GM11168 (cell line): ENCODE data around the gene IL1RAPL2.
"Not testable (repeated sequence)": the region's sequence is repeated elsewhere in the genome, so short reads cannot be mapped to it uniquely, and the experiment has no call there.

Experiments used
- in situ Hi-C: fragments of 300-500 bp; cut with MboI; formaldehyde crosslinking; loops from one replicate; pipeline ENCODE4 v1.12.0; 2022; ENCODE audit warnings: low sequenced_read_pairs; ENCODE audit not compliant: unreplicated experiment

The IL1RAPL2 gene

DNA sequence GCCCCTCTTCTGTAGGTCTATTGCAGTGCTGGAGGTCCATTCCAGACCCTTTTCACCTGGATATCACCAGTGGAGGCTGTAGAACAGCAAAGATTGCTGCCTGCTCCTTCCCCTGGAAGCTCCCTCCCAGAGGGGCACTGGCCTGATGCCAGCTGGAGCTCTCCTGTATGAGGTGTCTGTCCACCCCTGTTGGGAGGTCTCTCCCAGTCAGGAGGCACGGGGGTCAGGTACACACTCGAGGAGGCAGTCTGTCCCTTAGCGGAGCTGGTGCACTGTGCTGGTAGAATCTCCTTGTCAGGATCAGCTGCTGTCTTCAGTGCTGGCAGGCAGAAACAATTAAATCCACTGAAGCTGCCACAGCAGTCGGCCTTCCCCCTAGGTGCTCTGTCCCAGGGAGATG lies 276.6 kb downstream of the IL1RAPL2 start:
- in situ Hi-C loops: no loop called here

GRCh38 chrX:104852241-104852640 lies 286.2 kb downstream of the IL1RAPL2 start:
- in situ Hi-C loops: no loop called here

GRCh38 chrX:104854188-104854587 lies 288.2 kb downstream of the IL1RAPL2 start:
- in situ Hi-C loops: no loop called here

DNA sequence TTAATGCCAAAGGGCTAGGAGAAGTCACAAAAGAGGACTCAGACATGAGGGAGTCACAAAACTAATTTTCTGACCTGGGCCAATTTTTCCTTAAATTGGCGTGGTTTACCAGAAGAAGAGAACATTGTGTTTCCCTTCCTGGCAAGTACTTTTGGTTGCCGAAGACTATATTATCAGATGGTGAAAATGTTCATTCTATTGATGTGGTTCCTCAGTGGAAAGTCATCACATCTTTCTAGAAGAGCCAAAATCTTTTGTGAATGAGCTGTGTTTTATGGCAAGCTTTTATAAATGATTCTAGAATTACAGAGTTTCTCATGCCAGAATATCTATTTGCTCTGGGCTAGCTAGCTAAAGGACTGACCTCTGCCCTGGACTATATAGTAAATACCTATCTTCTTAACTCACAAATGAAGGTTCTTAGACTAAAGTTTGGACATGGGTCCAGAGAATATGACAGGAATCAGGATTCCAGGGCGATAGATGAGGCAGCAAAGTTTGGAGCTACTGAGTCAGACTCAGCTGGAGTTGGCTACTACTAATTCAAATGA lies 288.9 kb downstream of the IL1RAPL2 start:
- in situ Hi-C loops: no loop called here

DNA sequence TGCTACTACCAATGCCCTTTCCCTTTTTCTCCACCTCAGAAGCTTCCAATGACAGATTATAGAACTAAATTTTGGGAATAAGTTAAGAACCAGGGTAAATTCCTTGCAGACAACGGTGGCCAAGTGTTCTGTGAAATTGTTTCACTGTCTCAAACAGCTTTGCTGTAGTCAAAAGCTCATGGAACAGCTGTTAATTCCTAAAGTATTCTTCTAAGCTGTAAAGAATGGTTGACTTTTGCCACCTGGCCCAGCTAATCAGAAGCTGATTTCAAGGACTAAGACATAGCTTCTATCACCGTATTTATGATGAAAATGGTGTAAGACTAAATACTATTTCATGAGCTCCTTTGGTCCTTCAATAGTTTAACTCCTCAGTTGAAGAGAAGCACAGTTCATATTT lies 297.5 kb downstream of the IL1RAPL2 start:
- in situ Hi-C loops: no loop called here

- in situ Hi-C loops: no loop called here
Measured at GRCh38 chrX:104864296-104864695, 298.3 kb downstream of the IL1RAPL2 start.

- in situ Hi-C loops: no loop called here
Measured at GRCh38 chrX:104877504-104877903, 311.5 kb downstream of the IL1RAPL2 start.

- in situ Hi-C loops: no loop called here
Measured at GRCh38 chrX:104902070-104902469, 336.1 kb downstream of the IL1RAPL2 start.

DNA sequence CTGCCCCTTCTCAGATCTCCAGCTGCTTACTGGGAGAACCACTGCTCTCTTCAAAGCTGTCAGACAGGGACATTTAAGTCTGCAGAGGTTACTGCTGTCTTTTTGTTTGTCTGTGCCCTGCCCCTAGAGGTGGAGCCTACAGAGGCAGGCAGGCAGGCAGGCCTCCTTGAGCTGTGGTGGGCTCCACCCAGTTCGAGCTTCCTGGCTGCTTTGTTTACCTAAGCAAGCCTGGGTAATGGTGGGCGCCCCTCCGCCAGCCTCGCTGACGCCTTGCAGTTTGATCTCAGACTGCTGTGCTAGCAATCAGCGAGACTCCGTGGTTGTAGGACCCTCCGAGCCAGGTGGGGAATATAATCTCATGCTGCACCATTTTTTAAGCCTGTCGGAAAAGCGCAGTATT lies 343.7 kb downstream of the IL1RAPL2 start:
- in situ Hi-C loops: not testable (repeated sequence)

- in situ Hi-C loops: no loop called here
Measured at GRCh38 chrX:104913348-104913747, 347.3 kb downstream of the IL1RAPL2 start.

DNA sequence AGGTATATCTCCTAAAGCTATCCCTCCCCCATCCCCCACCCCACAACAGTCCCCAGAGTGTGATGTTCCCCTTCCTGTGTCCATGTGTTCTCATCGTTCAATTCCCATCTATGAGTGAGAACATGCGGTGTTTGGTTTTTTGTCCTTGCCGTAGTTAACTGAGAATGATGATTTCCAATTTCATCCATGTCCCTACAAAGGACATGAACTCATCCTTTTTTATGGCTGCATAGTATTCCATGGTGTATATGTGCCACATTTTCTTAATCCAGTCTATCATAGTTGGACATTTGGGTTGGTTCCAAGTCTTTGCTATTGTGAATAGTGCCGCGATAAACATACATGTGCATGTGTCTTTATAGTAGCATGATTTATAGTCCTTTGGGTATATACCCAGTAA lies 348.7 kb downstream of the IL1RAPL2 start:
- in situ Hi-C loops: not testable (repeated sequence)

DNA sequence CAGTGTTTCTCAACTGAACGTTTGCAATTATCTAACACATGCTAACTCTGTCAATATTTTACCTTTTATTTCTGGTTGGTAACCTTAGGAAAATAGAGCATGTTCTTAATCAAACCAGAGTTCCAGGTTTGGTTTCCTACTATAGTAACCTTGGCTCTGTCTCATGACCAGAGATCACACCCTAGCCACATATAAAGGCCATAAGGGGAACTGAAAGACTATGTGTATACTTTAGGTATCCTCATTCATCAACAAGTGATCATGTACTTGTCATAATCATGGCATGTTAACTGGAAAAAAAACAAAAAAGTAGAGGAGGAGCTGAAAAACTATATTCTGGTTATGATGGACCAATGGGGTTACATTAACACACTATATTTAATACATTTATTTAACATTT lies 352.1 kb downstream of the IL1RAPL2 start:
- in situ Hi-C loops: no loop called here

GRCh38 chrX:104921584-104922205 lies 355.7 kb downstream of the IL1RAPL2 start:
- in situ Hi-C loops: no loop called here

DNA sequence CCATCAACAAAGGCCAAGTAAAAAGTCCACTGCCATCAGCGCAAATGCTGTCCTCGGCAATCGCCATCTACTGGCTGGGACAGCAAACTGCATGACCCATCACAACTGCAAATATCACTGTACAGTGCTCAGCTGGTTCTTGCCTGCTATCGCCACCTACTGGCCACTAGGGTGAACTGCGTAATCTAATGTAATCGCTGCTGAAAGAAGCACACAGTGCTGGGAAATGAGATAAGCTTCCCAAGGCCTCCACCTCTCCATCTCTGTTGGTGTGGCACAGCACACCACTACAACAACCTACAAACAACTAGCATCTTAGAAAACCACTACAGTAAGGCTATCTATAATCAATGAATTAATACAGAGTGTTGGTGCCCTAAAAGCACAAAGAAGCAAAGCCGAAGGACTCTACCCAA lies 356.2 kb downstream of the IL1RAPL2 start:
- in situ Hi-C loops: no loop called here

DNA sequence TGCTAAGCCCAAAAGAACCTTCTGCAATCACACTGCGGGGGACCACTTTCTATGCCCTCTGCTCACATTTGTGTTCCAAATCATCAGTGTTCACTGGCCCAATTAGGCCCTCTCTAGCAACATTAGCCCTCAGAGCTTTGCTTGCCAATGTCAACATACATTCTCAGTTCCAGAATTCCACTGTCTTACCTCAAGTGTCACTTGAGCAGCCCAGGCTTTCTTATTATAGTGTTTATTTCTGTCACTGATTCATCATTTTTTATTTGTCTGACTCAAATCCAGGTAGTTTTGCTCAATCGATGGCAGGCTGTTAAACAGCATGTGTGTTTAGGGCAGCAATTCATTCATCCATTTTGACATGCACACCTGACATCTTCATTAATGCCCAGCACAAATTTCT lies 363.3 kb downstream of the IL1RAPL2 start:
- in situ Hi-C loops: no loop called here

DNA sequence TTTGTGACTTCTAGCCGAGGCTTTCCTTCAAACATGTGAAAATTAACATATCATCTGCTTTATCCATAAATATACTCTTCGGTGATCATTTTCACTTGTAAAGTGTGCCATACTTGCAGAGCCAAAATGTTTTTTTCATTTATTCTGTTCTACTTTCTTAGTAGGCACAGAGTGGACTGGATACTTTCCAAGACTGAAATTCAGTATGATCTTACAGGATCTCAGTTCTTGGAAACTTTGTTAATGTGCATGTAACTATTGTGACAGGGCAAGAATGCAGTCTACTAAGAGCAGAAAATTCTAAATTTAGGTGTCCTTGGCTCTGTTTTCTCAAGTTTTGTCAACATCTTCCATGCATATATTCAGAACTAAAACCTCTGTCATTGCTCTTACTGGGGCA lies 369.6 kb downstream of the IL1RAPL2 start:
- in situ Hi-C loops: no loop called here

DNA sequence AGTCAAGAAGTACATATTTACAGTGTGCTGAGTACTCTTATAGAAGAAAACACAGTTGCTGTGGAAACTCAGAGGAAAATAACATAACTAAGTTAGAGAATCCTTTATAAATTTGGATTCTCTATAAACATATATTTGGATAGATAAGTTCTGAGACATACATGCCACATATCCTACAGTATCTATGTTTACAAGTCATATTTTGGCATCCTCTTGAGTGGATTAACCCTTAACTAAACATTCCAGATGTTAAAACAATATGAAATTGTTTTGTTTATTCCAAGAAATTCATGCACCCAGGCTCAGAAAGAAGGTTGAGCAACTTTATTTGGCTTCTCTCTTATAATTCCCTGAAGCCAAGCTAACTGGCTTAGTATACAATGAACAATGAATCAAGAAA lies 387.3 kb downstream of the IL1RAPL2 start:
- in situ Hi-C loops: no loop called here

- in situ Hi-C loops: no loop called here
Measured at GRCh38 chrX:104961926-104962325, 395.9 kb downstream of the IL1RAPL2 start.

DNA sequence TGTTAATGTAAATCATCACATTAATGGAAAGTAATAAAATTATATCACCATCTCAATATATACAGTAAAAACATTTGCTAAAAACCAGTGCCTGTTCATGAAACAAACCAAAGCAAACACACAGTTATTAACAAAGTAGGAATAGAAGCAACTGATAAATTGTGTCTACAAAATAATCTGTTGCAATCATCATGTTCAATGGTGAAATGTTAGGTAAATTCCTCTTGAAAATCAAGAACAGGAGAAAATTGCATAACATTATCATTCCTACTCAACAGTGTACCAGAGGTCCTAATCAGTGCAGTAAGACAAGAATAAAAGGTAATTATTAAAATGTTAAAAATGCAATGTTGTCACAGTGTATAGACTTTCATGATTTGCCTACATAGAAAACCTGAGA lies 402.2 kb downstream of the IL1RAPL2 start:
- in situ Hi-C loops: no loop called here

DNA sequence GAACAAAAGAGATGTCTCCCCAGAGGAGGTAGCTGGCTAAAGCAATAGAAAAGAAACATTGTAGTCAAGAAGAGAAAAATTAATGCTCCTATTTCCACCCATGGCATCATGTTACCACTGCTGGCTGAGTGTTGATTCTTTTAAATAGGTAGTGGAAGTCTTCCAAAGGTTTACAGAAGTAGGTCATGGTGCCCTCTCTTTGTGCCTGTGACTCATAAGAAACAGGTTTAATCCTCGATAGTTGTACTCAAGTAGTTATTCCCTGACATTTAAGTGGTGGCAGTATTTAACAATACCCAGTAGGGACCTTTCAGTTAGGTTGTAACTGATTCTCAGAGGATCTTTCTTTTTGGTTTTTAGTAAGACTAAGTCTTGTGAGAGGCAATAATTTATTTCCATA lies 406.7 kb downstream of the IL1RAPL2 start:
- in situ Hi-C loops: no loop called here

- in situ Hi-C loops: no loop called here
Measured at GRCh38 chrX:104987063-104987462, 421.1 kb downstream of the IL1RAPL2 start.

GRCh38 chrX:104988038-104988437 lies 422.0 kb downstream of the IL1RAPL2 start:
- in situ Hi-C loops: no loop called here
